SK-N-SH treated with all-trans-retinoic acid at 6 μM for 48 hours (cell line): ENCODE results near the gene GIPC3.

Experiments
- CREB5 ChIP-seq: fragments of 250-450 bp; sonication (Bioruptor Pico); IDR thresholded peaks from 2 replicates; pipeline ENCODE4 v1.5.1; 2020; ENCODE audit warnings: low read depth, mild to moderate bottlenecking, moderate library complexity
- PATZ1 ChIP-seq: fragments of 250-450 bp; sonication (Bioruptor Pico); IDR thresholded peaks from 2 replicates; pipeline ENCODE4 v1.8.0; 2020; ENCODE audit warnings: mild to moderate bottlenecking, moderate library complexity, borderline replicate concordance
- POU6F1 ChIP-seq: fragments of 250-450 bp; sonication (Bioruptor Pico); IDR thresholded peaks from 2 replicates; pipeline ENCODE4 v1.8.0; 2021; ENCODE audit warnings: low read depth, mild to moderate bottlenecking, moderate library complexity, borderline replicate concordance
- RARB ChIP-seq: fragments of 250-450 bp; sonication (Bioruptor Pico); IDR thresholded peaks from 2 replicates; pipeline ENCODE4 v1.8.0; 2021; ENCODE audit warnings: mild to moderate bottlenecking, moderate library complexity
- SNAI2 ChIP-seq: fragments of 250-450 bp; sonication (Bioruptor Pico); IDR thresholded peaks from 2 replicates; pipeline ENCODE4 v1.5.0; 2020; ENCODE audit warnings: mild to moderate bottlenecking, moderate library complexity
- TCF4 ChIP-seq: fragments of 250-450 bp; sonication (Bioruptor Pico); IDR thresholded peaks from 2 replicates; pipeline ENCODE4 v1.8.0; 2021; ENCODE audit warnings: mild to moderate bottlenecking, moderate library complexity, borderline replicate concordance
- TOX ChIP-seq: fragments of 250-450 bp; sonication (Bioruptor Pico); IDR thresholded peaks from 2 replicates; pipeline ENCODE4 v1.8.0; 2021; ENCODE audit warnings: mild to moderate bottlenecking, moderate library complexity, borderline replicate concordance
- ZC3H10 ChIP-seq: fragments of 250-450 bp; sonication (Bioruptor Pico); IDR thresholded peaks from 2 replicates; pipeline ENCODE4 v1.5.1; 2021; ENCODE audit warnings: mild to moderate bottlenecking, moderate library complexity
- ZFP3 ChIP-seq: fragments of 250-450 bp; sonication (Bioruptor Pico); IDR thresholded peaks from 2 replicates; pipeline ENCODE4 v1.5.0; 2020; ENCODE audit warnings: mild to moderate bottlenecking, moderate library complexity
- ZFP30 ChIP-seq: fragments of 450-650 bp; formaldehyde crosslinking; IDR thresholded peaks from 2 replicates; pipeline ENCODE4 v1.5.0; 2022; ENCODE audit warnings: mild to moderate bottlenecking, moderate library complexity
- ZNF565 ChIP-seq: fragments of 450-650 bp; formaldehyde crosslinking; conservative IDR thresholded peaks from 2 replicates; pipeline ENCODE4 v1.5.0; 2020; ENCODE audit warnings: low read depth, mild to moderate bottlenecking, moderate library complexity

GRCh38 chr19:3639479-3639878, 54.2 kb downstream of the GIPC3 start:
- TF ChIP-seq PATZ1 (CRISPR knock-in tag), result no peak
- TF ChIP-seq ZFP30 (CRISPR knock-in tag), result no peak
- TF ChIP-seq RARB, result no peak
- TF ChIP-seq CREB5 (CRISPR knock-in tag), result no peak
- TF ChIP-seq TCF4 (CRISPR knock-in tag), result no peak
- TF ChIP-seq TOX (CRISPR knock-in tag), result no peak
- no peak for TF ChIP-seq ZNF565 (CRISPR knock-in tag)
- TF ChIP-seq ZC3H10 (CRISPR knock-in tag), result no peak
- TF ChIP-seq ZFP3 (CRISPR knock-in tag), result no peak
- no peak for TF ChIP-seq SNAI2
- no peak for TF ChIP-seq POU6F1 (CRISPR knock-in tag)
